Activated CD4-positive, alpha-beta T cell treated with anti-CD3 and anti-CD28 coated beads, Interleukin-2, amount 50 U/mL, for 24 hours (primary cell): ENCODE data around the gene EFCAB6.

Experiments
- DNase-seq, 2 donors: peaks; one replicate each; pipeline ENCODE4 v3.0.0-alpha.2; 2020; ENCODE audit warnings: low read depth in 1 of 2, low spot score in 1 of 2

Gene EFCAB6

GRCh38 chr22:43511276-43511910 is 300.7 kb downstream of the EFCAB6 start:
- DNase-seq = no peak

GRCh38 chr22:43510281-43511070 is 301.6 kb downstream of the EFCAB6 start:
- DNase-seq = no peak

- no peak for DNase-seq
Measured at GRCh38 chr22:43509337-43509736, 302.8 kb downstream of the EFCAB6 start.

GRCh38 chr22:43508489-43508888 is 303.6 kb downstream of the EFCAB6 start:
- DNase-seq = no peak

- DNase-seq = no peak
Measured at GRCh38 chr22:43507235-43507634, 304.9 kb downstream of the EFCAB6 start.

- DNase-seq = no peak
Measured at GRCh38 chr22:43506487-43506886, 305.6 kb downstream of the EFCAB6 start.

GRCh38 chr22:43505896-43506295 is 306.2 kb downstream of the EFCAB6 start:
- DNase-seq = no peak

- no peak for DNase-seq
Measured at GRCh38 chr22:43505423-43505822, 306.7 kb downstream of the EFCAB6 start.

GRCh38 chr22:43504666-43505261 is 307.3 kb downstream of the EFCAB6 start:
- DNase-seq = no peak

GRCh38 chr22:43504068-43504467 is 308.0 kb downstream of the EFCAB6 start:
- DNase-seq = no peak

- DNase-seq = no peak
Measured at GRCh38 chr22:43502306-43502874, 309.7 kb downstream of the EFCAB6 start.

GRCh38 chr22:43501878-43502277 is 310.2 kb downstream of the EFCAB6 start:
- DNase-seq = no peak

- DNase-seq = no peak
Measured at GRCh38 chr22:43500792-43501785, 311.0 kb downstream of the EFCAB6 start.

GRCh38 chr22:43498856-43499253 is 313.2 kb downstream of the EFCAB6 start:
- DNase-seq = no peak

- DNase-seq = no peak
Measured at GRCh38 chr22:43497956-43498855, 313.9 kb downstream of the EFCAB6 start.

GRCh38 chr22:43493297-43493696 is 318.8 kb downstream of the EFCAB6 start:
- no peak for DNase-seq

- no peak for DNase-seq
Measured at GRCh38 chr22:43491737-43492136, 320.4 kb downstream of the EFCAB6 start.

- no peak for DNase-seq
Measured at GRCh38 chr22:43491177-43491576, 320.9 kb downstream of the EFCAB6 start.

- DNase-seq = no peak
Measured at GRCh38 chr22:43490311-43490710, 321.8 kb downstream of the EFCAB6 start.

GRCh38 chr22:43488937-43489336 is 323.2 kb downstream of the EFCAB6 start:
- no peak for DNase-seq
